SK-N-MC (cell line): ENCODE data around the gene DIO3.

Experiments
- EZH2 ChIP-seq: fragments of 200-600 bp; sonication (generic); IDR thresholded peaks from one replicate; pipeline ENCODE4 v1.6.1; 2017; ENCODE audit warnings: antibody characterized with exemption
- POLR2AphosphoS5 ChIP-seq: IDR thresholded peaks from 2 replicates; pipeline ENCODE4 v1.6.1; 2012; ENCODE audit warnings: mild to moderate bottlenecking, low read depth, low read length, borderline replicate concordance

DNA sequence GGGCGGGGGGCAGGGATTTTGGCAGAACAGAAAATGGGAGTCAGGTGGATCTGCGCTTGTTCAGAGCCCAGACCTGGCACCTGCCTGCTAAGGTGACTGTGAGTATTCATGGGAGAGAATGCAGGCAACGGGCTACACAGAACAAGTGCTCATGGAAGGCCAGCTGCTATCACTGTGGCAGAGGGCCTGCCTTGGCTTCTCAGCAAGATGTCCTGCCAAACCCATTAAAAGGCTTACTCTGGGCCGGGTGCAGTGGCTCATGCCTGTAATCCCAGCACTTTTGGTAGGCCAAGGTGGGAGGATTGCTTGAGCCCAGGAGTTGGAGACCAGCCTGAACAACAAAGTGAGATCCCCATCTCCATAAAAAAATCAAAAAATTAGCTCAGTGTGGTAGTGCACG is 21.0 kb downstream of the DIO3 start:
- TF ChIP-seq POLR2AphosphoS5 (no peak), EZH2 (no peak)
